IMR-90 (cell line): Measurements from ENCODE around the gene DOCK2. TPM values are rescaled to one million over a fixed set of nuclear protein-coding genes. Genes with fewer than 3 reads are reported as not detected.

Experiments used
- ATAC-seq: fragments of 200-7000 bp; cut with Tn5 transposase; 2 replicates; pipeline ENCODE4 v1.9.1; 2020; ENCODE audit warnings: low read depth, mild to moderate bottlenecking, moderate library complexity
- BruUV-seq: library from RNA; stranded (reverse); fragments of 400-500 nt; replicated peaks from 2 replicates; lab custom pipeline; 2021; lab: Mats Ljungman, UMichigan
- CTCF ChIA-PET: fragments of 300-600 bp; formaldehyde crosslinking; extraction: SDS; loops from one replicate; lab custom pipeline; 2021; ENCODE audit warnings: antibody characterized with exemption; lab: Yijun Ruan, JAX
- POLR2A ChIA-PET: fragments of 300-600 bp; sonication (Branson Sonifier 250); formaldehyde crosslinking; loops from one replicate; lab custom pipeline; 2022; ENCODE audit warnings: antibody characterized with exemption; ENCODE audit not compliant: unreplicated experiment; lab: Charles Lee
- DNase-seq: peaks from one replicate; pipeline ENCODE4 v3.0.0; 2013
- H2AFZ ChIP-seq: replicated peaks from 2 replicates; pipeline ENCODE3; 2013; ENCODE audit warnings: low read length, mild to moderate bottlenecking; ENCODE audit not compliant: poor library complexity
- H2AK5ac ChIP-seq: 2 replicates; pipeline ENCODE4 v1.6.1; 2013; ENCODE audit warnings: low read depth, low read length, inconsistent platforms
- H2AK9ac ChIP-seq: replicated peaks from 2 replicates; pipeline ENCODE3; 2013; ENCODE audit warnings: mild to moderate bottlenecking, low read depth, low read length, moderate library complexity; ENCODE audit not compliant: poor library complexity
- H2BK120ac ChIP-seq: 2 replicates; pipeline ENCODE4 v1.6.1; 2013; ENCODE audit warnings: low read depth, low read length, inconsistent platforms
- H2BK15ac ChIP-seq: 3 replicates; pipeline ENCODE4 v1.6.1; 2013; ENCODE audit warnings: low read depth, low read length, inconsistent platforms
- H2BK20ac ChIP-seq: 2 replicates; pipeline ENCODE4 v1.6.1; 2013; ENCODE audit warnings: low read depth, mild to moderate bottlenecking, inconsistent platforms, low read length, moderate library complexity
- H2BK5ac ChIP-seq: 2 replicates; pipeline ENCODE4 v1.6.1; 2013; ENCODE audit warnings: mild to moderate bottlenecking, low read depth, low read length, inconsistent platforms; ENCODE audit not compliant: poor library complexity, severe bottlenecking
- H3K14ac ChIP-seq: replicated peaks from 2 replicates; pipeline ENCODE4 v1.6.1; 2013; ENCODE audit warnings: low read depth, low read length, inconsistent platforms
- H3K18ac ChIP-seq: 2 replicates; pipeline ENCODE4 v1.6.1; 2013; ENCODE audit warnings: low read depth, low read length, control low read depth
- H3K23ac ChIP-seq: 2 replicates; pipeline ENCODE4 v1.6.1; 2013; ENCODE audit warnings: low read depth, low read length, inconsistent platforms
- H3K27ac ChIP-seq: 2 replicates; pipeline ENCODE4 v1.5.1; 2013; ENCODE audit warnings: mild to moderate bottlenecking, control low read depth, low read length; ENCODE audit not compliant: insufficient read depth
- H3K27me3 ChIP-seq: 2 replicates; pipeline ENCODE4 v1.6.1; 2013; ENCODE audit warnings: low read length; ENCODE audit not compliant: control insufficient read depth, insufficient read depth
- H3K36me3 ChIP-seq: 2 replicates; pipeline ENCODE4 v1.6.1; 2013; ENCODE audit warnings: low read length, mixed read lengths; ENCODE audit not compliant: control insufficient read depth, insufficient read depth
- H3K4ac ChIP-seq: 2 replicates; pipeline ENCODE4 v1.6.1; 2013; ENCODE audit warnings: low read depth, low read length, inconsistent platforms
- H3K4me1 ChIP-seq: 2 replicates; pipeline ENCODE4 v1.6.1; 2013; ENCODE audit warnings: low read length, mixed read lengths; ENCODE audit not compliant: control insufficient read depth, insufficient read depth
- H3K4me2 ChIP-seq: 2 replicates; pipeline ENCODE4 v1.6.1; 2013; ENCODE audit warnings: low read depth, mild to moderate bottlenecking, control low read depth, low read length, moderate library complexity
- H3K4me3 ChIP-seq: 2 replicates; pipeline ENCODE4 v1.5.1; 2013; ENCODE audit warnings: low read depth, mild to moderate bottlenecking, control low read depth, low read length, moderate library complexity; ENCODE audit not compliant: insufficient read depth
- H3K56ac ChIP-seq: 2 replicates; pipeline ENCODE4 v1.6.1; 2013; ENCODE audit warnings: low read length, inconsistent platforms; ENCODE audit not compliant: insufficient read depth; ENCODE audit errors: extremely low read depth
- H3K79me1 ChIP-seq, 2 experiments: 2 replicates each; pipeline ENCODE4 v1.6.1; 2013; ENCODE audit warnings: low read length in 2 of 2, inconsistent platforms in 1 of 2, low read depth in 1 of 2
- H3K9ac ChIP-seq: 2 replicates; pipeline ENCODE4 v1.6.1; 2013; ENCODE audit warnings: low read depth, low read length, control low read depth
- H3K9me1 ChIP-seq: 2 replicates; pipeline ENCODE4 v1.6.1; 2013; ENCODE audit warnings: low read length, inconsistent platforms; ENCODE audit not compliant: insufficient read depth
- H3K9me3 ChIP-seq: 2 replicates; pipeline ENCODE4 v1.6.1; 2013; ENCODE audit warnings: low read length; ENCODE audit not compliant: control insufficient read depth, insufficient read depth
- H4K20me1 ChIP-seq: 2 replicates; pipeline ENCODE4 v1.6.1; 2013; ENCODE audit warnings: low read length, inconsistent platforms; ENCODE audit not compliant: insufficient read depth
- H4K5ac ChIP-seq: 2 replicates; pipeline ENCODE4 v1.6.1; 2013; ENCODE audit warnings: mild to moderate bottlenecking, low read depth, low read length, control low read depth
- H4K8ac ChIP-seq, 2 experiments: 2 replicates each; pipeline ENCODE4 v1.6.1; 2013; ENCODE audit warnings: low read depth in 2 of 2, low read length in 2 of 2, control low read depth in 1 of 2, inconsistent platforms in 1 of 2
- H4K91ac ChIP-seq: 2 replicates; pipeline ENCODE4 v1.6.1; 2013; ENCODE audit warnings: low read depth, low read length, inconsistent platforms; ENCODE audit not compliant: insufficient read depth
- CEBPB ChIP-seq: IDR thresholded peaks from 2 replicates; pipeline ENCODE4 v1.6.1; 2012; ENCODE audit warnings: low read depth, low read length, improper control_type of control experiment
- dilution Hi-C: fragments of 300-500 bp; cut with HindIII; formaldehyde crosslinking; loops from one replicate; pipeline ENCODE4 v1.14.3; 2018; ENCODE audit warnings: low sequenced_read_pairs; ENCODE audit not compliant: unreplicated experiment
- in situ Hi-C: fragments of 300-500 bp; cut with MboI; formaldehyde crosslinking; loops from 3 replicates; pipeline ENCODE4 v1.14.3; 2019; ENCODE audit warnings: low sequenced_read_pairs, inconsistent platforms, mixed read lengths
- intact Hi-C: fragments of 100-400 bp; cut with micrococcal nuclease; formaldehyde crosslinking; loops from 2 replicates; pipeline ENCODE4 v1.10.0; 2022
- polyA plus RNA-seq, 3 experiments: library from polyadenylated mRNA; depleted of rRNA; stranded (reverse); fragments of >200 nt; gene quantifications; 2 replicates each; pipeline ENCODE4 v1.2.3, GENCODE V29; 2012; ENCODE audit warnings: low replicate concordance in 1 of 3
- total RNA-seq: library from RNA; depleted of rRNA; stranded (reverse); fragments of >200 nt; gene quantifications from 2 replicates; pipeline ENCODE4 v1.2.3, GENCODE V29; 2012
- TF ChIP-seq, protein P1 (sequence below): fragments of 150-350 bp; IDR thresholded peaks from 2 replicates; pipeline ENCODE4 v1.6.1; 2017; ENCODE audit warnings: mild to moderate bottlenecking, antibody characterized with exemption, low read length, low read depth

The DOCK2 gene
- total and polyA plus RNA-seq, 2 of the 4 experiments (the other 2 are of a cell fraction): 0.72 to 3.0 TPM

DNA sequence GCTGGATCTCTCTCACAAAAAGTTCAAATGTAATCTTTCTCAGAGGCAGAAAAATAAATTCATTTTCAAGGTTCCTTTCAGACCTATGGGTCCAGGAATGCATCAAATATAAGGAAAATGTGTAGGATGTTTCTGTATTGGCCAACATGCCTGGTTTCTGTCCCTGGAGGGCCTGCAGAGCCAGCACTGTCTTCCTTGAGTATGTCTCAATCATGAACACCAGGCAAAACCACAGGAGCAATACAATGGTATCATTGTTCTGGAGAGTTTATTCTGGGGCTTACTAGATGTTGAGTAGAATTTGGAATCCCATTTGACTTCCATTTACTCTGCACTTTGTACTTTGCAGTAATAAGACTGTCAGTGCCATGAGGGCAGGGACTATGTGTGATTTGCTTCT is 319.7 kb downstream of the DOCK2 start:
- no peak overlapping the region for H2BK15ac ChIP-seq
- H2AK5ac ChIP-seq: no peak overlapping the region
- no peak overlapping the region for H3K18ac ChIP-seq
- POLR2A ChIA-PET: no interaction called here
- H4K91ac ChIP-seq: no peak overlapping the region
- H3K4ac ChIP-seq: no peak overlapping the region
- no peak overlapping the region for H4K8ac ChIP-seq
- H3K4me1 ChIP-seq: peaks cover 3% of the 10 kb centered on the region
- ATAC-seq (no peak), DNase-seq (peak; percentile 46)
- no peak overlapping the region for H3K4me2 ChIP-seq
- no peak overlapping the region for H4K5ac ChIP-seq
- no peak overlapping the region for H3K27ac ChIP-seq
- H3K9me1 ChIP-seq: peaks cover 11% of the 10 kb centered on the region; the same call in 1 of the 2 replicates
- H3K4me3 ChIP-seq: no peak overlapping the region
- H2AK9ac ChIP-seq: no peak overlapping the region
- H2AFZ ChIP-seq: no peak overlapping the region
- no peaks in the 10 kb centered on the region for H3K27me3 ChIP-seq
- peak; percentile 11; the same call in 1 of the 2 replicates for TF ChIP-seq CEBPB
- TF ChIP-seq, protein P1, sequence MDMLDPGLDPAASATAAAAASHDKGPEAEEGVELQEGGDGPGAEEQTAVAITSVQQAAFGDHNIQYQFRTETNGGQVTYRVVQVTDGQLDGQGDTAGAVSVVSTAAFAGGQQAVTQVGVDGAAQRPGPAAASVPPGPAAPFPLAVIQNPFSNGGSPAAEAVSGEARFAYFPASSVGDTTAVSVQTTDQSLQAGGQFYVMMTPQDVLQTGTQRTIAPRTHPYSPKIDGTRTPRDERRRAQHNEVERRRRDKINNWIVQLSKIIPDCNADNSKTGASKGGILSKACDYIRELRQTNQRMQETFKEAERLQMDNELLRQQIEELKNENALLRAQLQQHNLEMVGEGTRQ: no peak
- H3K56ac ChIP-seq: no peak overlapping the region
- no peak overlapping the region for H2BK20ac ChIP-seq
- no peak overlapping the region for H3K9ac ChIP-seq
- CTCF ChIA-PET: interaction anchor here (0.6 kb wide), 1 partner anchor 15 kb away, joined by 4 read pairs; no protein-coding TSS in a partner anchor
- BruUV-seq: no TSS peak
- H2BK120ac ChIP-seq: no peak overlapping the region
- dilution Hi-C loops (no loop called here), in situ Hi-C loops (no loop called here), intact Hi-C loops (no loop called here)
- H3K14ac ChIP-seq: no peak overlapping the region
- H4K20me1 ChIP-seq: no peaks in the 10 kb centered on the region
- no peaks in the 10 kb centered on the region for H3K9me3 ChIP-seq
- peaks cover 18 to 31% of the 10 kb centered on the region in 2 experiments for H3K79me1 ChIP-seq
- H3K36me3 ChIP-seq: no peaks in the 10 kb centered on the region; the same call in 1 of the 2 replicates
- no peak overlapping the region for H2BK5ac ChIP-seq
- no peak overlapping the region for H3K23ac ChIP-seq
